ENCODE measurements around the gene PAGE2B. TPM values are rescaled to one million over a fixed set of nuclear protein-coding genes. Genes with fewer than 3 reads are reported as not detected.

PAGE2B gene
- total and polyA plus RNA-seq, 10 of the 15 experiments (the other 5 are each of a cell fraction or from before 2014, with no cell fraction given) = 0.22 to 0.65 (median 0.32) TPM; not detected in 7

- Histone ChIP-seq H2AFZ (ENCODE audit: control insufficient read depth, low read depth, low read length) (no peak overlapping the region), H3K9me3 (replicated peaks; ENCODE audit: control insufficient read depth, insufficient read depth, low read length) (no peaks in the 10 kb centered on the region), H3K9ac (ENCODE audit: control insufficient read depth, insufficient read depth, low read length) (no peak overlapping the region), H3K79me2 (ENCODE audit: control insufficient read depth, insufficient read depth, low read length) (no peaks in the 10 kb centered on the region), H3K36me3 (ENCODE audit: control insufficient read depth in 2 of 2, insufficient read depth in 2 of 2, low read length in 1 of 2) (no peaks in the 10 kb centered on the region), H3K27me3 (replicated peaks in 1 of 2; ENCODE audit: control insufficient read depth in 2 of 2, insufficient read depth in 2 of 2, low read length in 1 of 2) (no peaks in the 10 kb centered on the region; a peak in 2 of 4 replicates), H3K4me1 (ENCODE audit: control insufficient read depth, insufficient read depth, low read length) (no peaks in the 10 kb centered on the region), H3K27ac (ENCODE audit: control insufficient read depth, insufficient read depth) (no peak overlapping the region), H4K20me1 (ENCODE audit: control insufficient read depth, insufficient read depth) (no peaks in the 10 kb centered on the region), H3K4me3 (no peak overlapping the region), H3K4me2 (ENCODE audit: control insufficient read depth, insufficient read depth) (no peak overlapping the region)
- in situ Hi-C loops (cut with MboI) = no loop called here
- no peak for DNase-seq (ENCODE audit: low read depth, low spot score)
- ChIA-PET RAD21 (ENCODE audit: unreplicated experiment) (no interaction called here), POLR2A (no interaction called here), CTCF (no interaction called here), SMC1A (ENCODE audit: uncharacterized antibody, unreplicated experiment) (interaction anchor here (0.9 kb wide), 1 partner anchor 9 kb away, joined by 3 read pairs; no protein-coding TSS in a partner anchor)
- ATAC-seq = no peak
- intact Hi-C loops (cut with micrococcal nuclease; ENCODE audit: unreplicated experiment) = no loop called here
- BruUV-seq (replicated peaks) = no TSS peak
- FAIRE-seq = no peak
- TF ChIP-seq RUNX3 (IDR thresholded peaks at IDR 0.05; ENCODE audit: low read length) (no peak), LARP7 (IDR thresholded peaks at IDR 0.05) (no peak), NR2C1 (IDR thresholded peaks at IDR 0.05) (no peak), JUND (IDR thresholded peaks at IDR 0.05; ENCODE audit: low read depth, low read length) (no peak), SIN3A (IDR thresholded peaks at IDR 0.05; ENCODE audit: low read depth, low read length) (no peak), CHD4 (IDR thresholded peaks at IDR 0.05) (no peak), NBN (IDR thresholded peaks at IDR 0.05) (no peak), BHLHE40 (IDR thresholded peaks at IDR 0.05; ENCODE audit: borderline replicate concordance in 1 of 2, low read depth in 2 of 2, low read length in 1 of 2) (no peak), MEF2B (IDR thresholded peaks at IDR 0.05; ENCODE audit: partially characterized antibody, poor library complexity, severe bottlenecking) (no peak), ESRRA (IDR thresholded peaks at IDR 0.05; ENCODE audit: low read length) (no peak), ATF3 (IDR thresholded peaks at IDR 0.05; ENCODE audit: borderline replicate concordance, extremely low read depth, low read depth, low read length) (no peak), POLR2AphosphoS2 (IDR thresholded peaks at IDR 0.05; ENCODE audit: low read depth, low read length) (no peak), PAX5 (IDR thresholded peaks at IDR 0.05; ENCODE audit: borderline replicate concordance, low read depth, low read length) (no peak), NFYB (IDR thresholded peaks at IDR 0.05; ENCODE audit: insufficient read depth, low read depth, low read length) (no peak), ZBED1 (IDR thresholded peaks at IDR 0.05; ENCODE audit: borderline replicate concordance) (no peak), CBX3 (IDR thresholded peaks at IDR 0.05; ENCODE audit: borderline replicate concordance, low read depth) (no peak), SRF (IDR thresholded peaks at IDR 0.05; ENCODE audit: low read depth in 2 of 2, low read length in 2 of 2) (no peak)
- TF ChIP-seq, protein P1, sequence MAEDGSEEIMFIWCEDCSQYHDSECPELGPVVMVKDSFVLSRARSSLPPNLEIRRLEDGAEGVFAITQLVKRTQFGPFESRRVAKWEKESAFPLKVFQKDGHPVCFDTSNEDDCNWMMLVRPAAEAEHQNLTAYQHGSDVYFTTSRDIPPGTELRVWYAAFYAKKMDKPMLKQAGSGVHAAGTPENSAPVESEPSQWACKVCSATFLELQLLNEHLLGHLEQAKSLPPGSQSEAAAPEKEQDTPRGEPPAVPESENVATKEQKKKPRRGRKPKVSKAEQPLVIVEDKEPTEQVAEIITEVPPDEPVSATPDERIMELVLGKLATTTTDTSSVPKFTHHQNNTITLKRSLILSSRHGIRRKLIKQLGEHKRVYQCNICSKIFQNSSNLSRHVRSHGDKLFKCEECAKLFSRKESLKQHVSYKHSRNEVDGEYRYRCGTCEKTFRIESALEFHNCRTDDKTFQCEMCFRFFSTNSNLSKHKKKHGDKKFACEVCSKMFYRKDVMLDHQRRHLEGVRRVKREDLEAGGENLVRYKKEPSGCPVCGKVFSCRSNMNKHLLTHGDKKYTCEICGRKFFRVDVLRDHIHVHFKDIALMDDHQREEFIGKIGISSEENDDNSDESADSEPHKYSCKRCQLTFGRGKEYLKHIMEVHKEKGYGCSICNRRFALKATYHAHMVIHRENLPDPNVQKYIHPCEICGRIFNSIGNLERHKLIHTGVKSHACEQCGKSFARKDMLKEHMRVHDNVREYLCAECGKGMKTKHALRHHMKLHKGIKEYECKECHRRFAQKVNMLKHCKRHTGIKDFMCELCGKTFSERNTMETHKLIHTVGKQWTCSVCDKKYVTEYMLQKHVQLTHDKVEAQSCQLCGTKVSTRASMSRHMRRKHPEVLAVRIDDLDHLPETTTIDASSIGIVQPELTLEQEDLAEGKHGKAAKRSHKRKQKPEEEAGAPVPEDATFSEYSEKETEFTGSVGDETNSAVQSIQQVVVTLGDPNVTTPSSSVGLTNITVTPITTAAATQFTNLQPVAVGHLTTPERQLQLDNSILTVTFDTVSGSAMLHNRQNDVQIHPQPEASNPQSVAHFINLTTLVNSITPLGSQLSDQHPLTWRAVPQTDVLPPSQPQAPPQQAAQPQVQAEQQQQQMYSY (CRISPR knock-in tag; IDR thresholded peaks at IDR 0.05) = no peak
These were observed 44.4 kb downstream of the PAGE2B start for GRCh38 chrX:55119271-55119670.

Data from GM12878 (cell line).